SK-N-SH (cell line): ENCODE measurements around the gene PPP1R14C.

Experiments
- CHD2 ChIP-seq: fragments of 150-350 bp; IDR thresholded peaks from 2 replicates; pipeline ENCODE4 v1.6.1; 2018; ENCODE audit warnings: low read length; ENCODE audit not compliant: partially characterized antibody
- CTCF ChIP-seq: fragments of 200-600 bp; sonication (generic); IDR thresholded peaks from 2 replicates; pipeline ENCODE4 v1.6.1; 2017; ENCODE audit warnings: antibody characterized with exemption, mild to moderate bottlenecking, moderate library complexity
- EP300 ChIP-seq, 2 experiments: IDR thresholded peaks; 2 replicates each; pipeline versions ENCODE4 v1.4.0 to v1.6.1; 2012; ENCODE audit warnings: borderline replicate concordance in 1 of 2, low read depth in 1 of 2, low read length in 1 of 2
- JUND ChIP-seq: IDR thresholded peaks from 2 replicates; pipeline ENCODE4 v1.4.0; 2012
- MAX ChIP-seq: IDR thresholded peaks from 2 replicates; pipeline ENCODE4 v1.4.0; 2012; ENCODE audit warnings: low read depth
- MEF2A ChIP-seq: IDR thresholded peaks from 2 replicates; pipeline ENCODE4 v1.4.0; 2012; ENCODE audit warnings: low read depth, borderline replicate concordance
- POLR2AphosphoS5 ChIP-seq: IDR thresholded peaks from 2 replicates; pipeline ENCODE4 v1.6.1; 2012; ENCODE audit warnings: low read depth, low read length
- RAD21 ChIP-seq: IDR thresholded peaks from 2 replicates; pipeline ENCODE4 v1.6.1; 2012; ENCODE audit warnings: mild to moderate bottlenecking, low read length
- SIN3A ChIP-seq: IDR thresholded peaks from 2 replicates; pipeline ENCODE4 v1.6.1; 2012; ENCODE audit warnings: low read depth, mild to moderate bottlenecking, low read length, moderate library complexity, borderline replicate concordance
- SMC3 ChIP-seq: IDR thresholded peaks from 2 replicates; pipeline ENCODE4 v1.6.1; 2012; ENCODE audit warnings: low read depth, low read length, improper control_type of control experiment
- USF1 ChIP-seq: IDR thresholded peaks from 2 replicates; pipeline ENCODE4 v1.4.0; 2012; ENCODE audit warnings: low read depth, borderline replicate concordance
- USF2 ChIP-seq: fragments of 150-350 bp; IDR thresholded peaks from 2 replicates; pipeline ENCODE4 v1.6.1; 2017; ENCODE audit warnings: antibody characterized with exemption, low read length, low read depth, borderline replicate concordance
- YY1 ChIP-seq: IDR thresholded peaks from 2 replicates; pipeline ENCODE4 v1.4.0; 2012; ENCODE audit warnings: low read depth, mild to moderate bottlenecking
- ZBTB33 ChIP-seq: IDR thresholded peaks from 2 replicates; pipeline ENCODE4 v1.4.0; 2012; ENCODE audit warnings: low read depth, borderline replicate concordance

- TF ChIP-seq SIN3A (no peak), EP300 (IDR thresholded peaks at IDR 0.05; ENCODE audit: borderline replicate concordance in 1 of 2, low read depth in 1 of 2, low read length in 1 of 2) (no peak), CTCF (no peak), MEF2A (no peak), USF1 (no peak), RAD21 (no peak), JUND (no peak), USF2 (no peak), MAX (no peak), ZBTB33 (no peak), SMC3 (no peak), POLR2AphosphoS5 (no peak), YY1 (no peak), CHD2 (no peak)
Observed at GRCh38 chr6:150145830-150146229, 3.0 kb downstream of the PPP1R14C start.
